SK-N-MC (cell line): ENCODE data around the gene DEK.

Experiments
- EZH2 ChIP-seq: fragments of 200-600 bp; sonication (generic); IDR thresholded peaks from one replicate; pipeline ENCODE4 v1.6.1; 2017; ENCODE audit warnings: antibody characterized with exemption
- FOXP2 ChIP-seq: optimal IDR thresholded peaks from 2 replicates; pipeline ENCODE3; 2011; ENCODE audit warnings: mild to moderate bottlenecking, moderate library complexity; ENCODE audit not compliant: insufficient read depth; ENCODE audit errors: extremely low read length, control extremely low read depth
- POLR2AphosphoS5 ChIP-seq: IDR thresholded peaks from 2 replicates; pipeline ENCODE4 v1.6.1; 2012; ENCODE audit warnings: mild to moderate bottlenecking, low read depth, low read length, borderline replicate concordance

GRCh38 chr6:18279422-18279821 lies 15.1 kb upstream of the DEK start:
- TF ChIP-seq POLR2AphosphoS5 (no peak), EZH2 (no peak), FOXP2 (no peak)
